Measurements from ENCODE around the gene PELI3. TPM values are rescaled to one million over a fixed set of nuclear protein-coding genes. Genes with fewer than 3 reads are reported as not detected.

Gene PELI3, protein sequence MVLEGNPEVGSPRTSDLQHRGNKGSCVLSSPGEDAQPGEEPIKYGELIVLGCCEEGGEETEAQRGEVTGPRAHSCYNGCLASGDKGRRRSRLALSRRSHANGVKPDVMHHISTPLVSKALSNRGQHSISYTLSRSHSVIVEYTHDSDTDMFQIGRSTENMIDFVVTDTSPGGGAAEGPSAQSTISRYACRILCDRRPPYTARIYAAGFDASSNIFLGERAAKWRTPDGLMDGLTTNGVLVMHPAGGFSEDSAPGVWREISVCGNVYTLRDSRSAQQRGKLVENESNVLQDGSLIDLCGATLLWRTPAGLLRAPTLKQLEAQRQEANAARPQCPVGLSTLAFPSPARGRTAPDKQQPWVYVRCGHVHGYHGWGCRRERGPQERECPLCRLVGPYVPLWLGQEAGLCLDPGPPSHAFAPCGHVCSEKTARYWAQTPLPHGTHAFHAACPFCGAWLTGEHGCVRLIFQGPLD
- total RNA-seq (1 to 10 TPM; 5.3 to 6.6 TPM), polyA plus RNA-seq (7.0 TPM)

DNA sequence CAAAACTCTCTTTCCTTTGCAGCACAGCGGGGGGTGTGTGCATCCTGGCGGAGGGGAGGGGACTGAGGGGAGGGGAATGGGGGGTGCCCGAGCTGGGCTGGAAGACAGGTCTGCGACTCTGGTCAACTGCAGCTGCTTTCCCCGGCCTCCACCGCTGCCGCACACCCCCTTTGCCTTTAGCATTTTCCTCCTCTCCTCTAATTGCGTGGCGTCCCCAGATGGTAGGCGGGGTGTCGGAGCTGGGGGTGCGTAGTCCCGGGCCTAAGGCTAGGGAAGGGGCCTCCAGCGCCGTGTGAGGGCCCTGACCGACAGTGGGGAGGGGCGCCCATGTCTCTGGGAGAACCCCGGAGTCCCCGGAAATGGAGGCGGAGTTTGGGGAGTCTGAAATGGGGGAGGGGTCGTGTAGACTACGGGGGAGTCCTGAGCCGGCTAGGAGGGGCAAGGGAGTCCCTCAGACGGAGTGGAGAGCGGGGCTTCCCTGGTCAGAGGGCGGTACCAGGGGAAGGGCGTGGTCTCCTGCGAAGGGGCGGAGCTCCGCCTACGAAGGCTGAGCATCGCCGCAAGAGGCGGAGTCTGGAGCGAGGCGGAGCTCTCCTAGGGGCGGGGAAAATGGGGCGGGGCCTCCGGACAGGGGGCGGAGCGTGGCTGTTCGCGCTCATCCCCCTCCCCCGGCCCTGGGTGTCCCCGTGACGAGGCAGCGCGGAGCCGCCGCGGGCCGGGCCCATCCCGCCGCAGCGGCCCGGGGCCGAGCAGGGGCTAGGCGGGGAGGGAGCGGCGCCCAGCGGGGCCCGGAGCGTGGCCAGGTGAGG is at the start of gene PELI3:
Gene PELI3 (plus strand): TSS at position 681 of the 809 bp plus-strand sequence. CDS start 1,224 bp downstream, outside the sequence.
- Mint-ChIP-seq H3K36me3 (peaks cover 0 to 10% (median 4%) of the 10 kb centered on the region in 3 donors), H3K4me1 (peaks cover 18 to 28% (median 20%) of the 10 kb centered on the region in 3 donors), H3K27me3 (no peaks in the 10 kb centered on the region), H3K4me3 (peak within 1 kb of the TSS; percentile 87 to 97 (median 90)), H3K9me3 (peaks cover 0 to 2% (median 0%) of the 10 kb centered on the region in 5 donors), H3K27ac (peak within 1 kb of the TSS; percentile 88 to 98 (median 92))
- peak; percentile 91 to 97 (median 94) for DNase-seq
- Histone ChIP-seq H3K27ac (ENCODE audit: low read depth, low read length) (peak within 1 kb of the TSS; percentile 60), H3K4me1 (ENCODE audit: insufficient read depth, low read length) (peaks cover 11% of the 10 kb centered on the region), H3K9me3 (ENCODE audit: low read length) (no peaks in the 10 kb centered on the region), H3K27me3 (ENCODE audit: insufficient read depth, low read length, poor library complexity, severe bottlenecking) (no peaks in the 10 kb centered on the region), H3K4me3 (ENCODE audit: low read length) (peak within 1 kb of the TSS; percentile 78), H3K36me3 (ENCODE audit: insufficient read depth, low read length) (no peaks in the 10 kb centered on the region)
- ChIA-PET CTCF (interaction anchor here (0.6 to 2.4 kb wide), 8 partner anchors 11 to 244 kb away, joined by 3 to 11 read pairs (median 4); partner anchors contain the start of genes ACTN3, DPP3, MRPL11 and NPAS4), POLR2A (interaction anchor here (0.6 to 2.4 kb wide), 16 partner anchors 13 to 1094 kb away, joined by 3 to 43 read pairs (median 4); partner anchors contain the start of genes DPP3, MRPL11, RBM4 and RBM4B)

DNA sequence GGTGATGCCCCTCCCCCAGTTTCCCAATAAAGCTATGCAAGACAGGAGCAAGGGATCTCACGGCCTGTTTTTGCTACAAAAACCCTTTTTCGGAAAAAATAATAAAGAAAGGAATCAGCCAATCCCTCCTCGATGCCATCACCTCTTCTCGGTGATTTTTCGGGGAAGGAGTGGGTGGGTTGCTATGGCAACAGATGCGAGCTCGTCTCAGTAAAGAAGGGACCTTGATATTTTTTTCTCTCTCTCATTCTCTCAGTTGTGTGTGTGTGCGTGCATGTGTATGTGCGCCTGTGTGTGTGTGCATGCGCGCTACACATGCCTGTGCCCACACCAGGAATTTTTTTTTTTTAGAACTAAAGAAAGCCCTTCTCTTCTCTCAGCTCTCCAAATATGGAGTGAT is 49.7 kb upstream of the PELI3 start:
- Mint-ChIP-seq H3K9me3 (peaks cover 0 to 3% (median 2%) of the 10 kb centered on the region in 5 donors), H3K27ac (peak overlapping the region in 1 of 8 donors; percentile 44), H3K4me3 (no peak overlapping the region), H3K27me3 (peaks cover 47 to 72% of the 10 kb centered on the region in 2 donors), H3K4me1 (peaks cover 5 to 13% (median 8%) of the 10 kb centered on the region in 3 donors), H3K36me3 (no peaks in the 10 kb centered on the region)
- CTCF ChIA-PET = interaction anchor here (1.2 to 2.2 kb wide), 4 partner anchors 8 to 261 kb away, joined by 3 to 9 read pairs (median 4); partner anchors contain the start of genes MRPL11 and RBM4B
- DNase-seq = peak in 1 of 5 donors; percentile 6
- H3K27ac ChIP-seq (ENCODE audit: low read depth, low read length) = no peak overlapping the region
- no peaks in the 10 kb centered on the region for H3K9me3 ChIP-seq (ENCODE audit: low read length)
- peaks cover 36% of the 10 kb centered on the region for H3K27me3 ChIP-seq (ENCODE audit: insufficient read depth, low read length, poor library complexity, severe bottlenecking)
- no peaks in the 10 kb centered on the region for H3K4me1 ChIP-seq (ENCODE audit: insufficient read depth, low read length)
- POLR2A ChIA-PET = no interaction called here
- H3K4me3 ChIP-seq (ENCODE audit: low read length) = no peak overlapping the region
- H3K36me3 ChIP-seq (ENCODE audit: insufficient read depth, low read length) = no peaks in the 10 kb centered on the region

DNA sequence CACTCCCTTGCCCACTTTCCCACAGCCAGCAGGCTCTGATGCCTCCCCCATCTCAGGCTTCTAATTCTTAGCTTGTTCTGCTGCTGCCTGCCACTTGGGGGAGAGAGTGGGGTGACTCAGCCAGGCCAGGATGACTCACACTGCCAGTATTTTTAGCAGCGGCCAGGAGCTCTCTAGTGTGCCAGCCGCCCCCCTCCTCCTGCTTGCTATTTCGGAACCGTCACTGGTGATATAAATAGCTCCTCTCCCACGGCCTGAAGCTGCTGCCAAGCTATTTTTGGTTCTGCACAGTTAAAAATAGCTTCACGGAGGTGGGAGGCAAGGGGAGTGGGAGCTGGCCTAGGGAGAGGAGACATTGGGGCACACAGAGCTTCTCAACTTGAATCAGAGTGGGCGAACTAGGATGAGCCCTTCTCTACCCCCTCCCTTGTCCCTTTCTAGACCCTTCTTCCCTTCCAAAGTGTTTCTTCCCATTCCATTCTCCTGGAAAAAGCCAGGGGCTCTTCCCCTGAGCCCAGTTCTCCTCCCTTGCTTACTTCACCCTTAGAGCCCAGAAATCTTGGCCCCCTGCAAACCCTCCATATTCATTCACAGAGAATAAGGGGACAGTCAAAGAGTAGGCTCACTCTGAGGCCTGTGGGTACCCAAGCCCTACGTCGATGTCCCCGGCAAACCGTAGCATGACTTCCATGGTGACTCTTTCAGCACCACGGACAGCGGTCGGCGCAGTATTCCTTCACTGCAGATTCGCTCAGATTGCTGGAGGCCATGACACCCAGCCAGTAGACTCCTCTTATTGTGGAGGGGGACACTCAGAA is 48.3 kb upstream of the PELI3 start:
- peaks cover 47 to 63% of the 10 kb centered on the region in 2 donors for H3K27me3 Mint-ChIP-seq
- peaks cover 36% of the 10 kb centered on the region for H3K27me3 ChIP-seq (ENCODE audit: insufficient read depth, low read length, poor library complexity, severe bottlenecking)
- CTCF ChIA-PET = interaction anchor here (1.1 to 2.2 kb wide), 3 partner anchors 10 to 20 kb away, joined by 4 to 9 read pairs (median 4); partner anchors contain the start of gene MRPL11

DNA sequence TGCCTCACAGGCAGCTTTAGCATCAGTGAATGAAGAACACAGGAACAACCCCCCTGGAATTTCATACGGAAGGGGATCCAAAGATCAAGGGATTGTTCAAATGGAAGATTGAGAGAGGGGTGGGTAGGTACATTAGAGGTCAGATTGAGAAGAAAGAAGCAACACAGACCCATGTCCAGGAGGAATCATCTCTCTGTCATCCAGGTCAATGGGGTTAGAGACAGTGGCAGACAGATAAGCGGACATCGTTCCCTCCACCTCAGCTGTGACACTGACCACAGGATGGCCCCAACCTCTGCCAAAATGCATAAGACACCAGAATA is 47.8 kb upstream of the PELI3 start:
- H3K27ac Mint-ChIP-seq = peak overlapping the region in 1 of 8 donors; percentile 86
- no peak for DNase-seq
- H3K27me3 Mint-ChIP-seq = peaks cover 47 to 57% of the 10 kb centered on the region in 2 donors
- Histone ChIP-seq H3K9me3 (ENCODE audit: low read length) (no peaks in the 10 kb centered on the region), H3K27me3 (ENCODE audit: insufficient read depth, low read length, poor library complexity, severe bottlenecking) (peaks cover 36% of the 10 kb centered on the region), H3K36me3 (ENCODE audit: insufficient read depth, low read length) (no peaks in the 10 kb centered on the region), H3K4me1 (ENCODE audit: insufficient read depth, low read length) (no peaks in the 10 kb centered on the region), H3K27ac (ENCODE audit: low read depth, low read length) (no peak overlapping the region), H3K4me3 (ENCODE audit: low read length) (no peak overlapping the region)
- POLR2A ChIA-PET = no interaction called here
- CTCF ChIA-PET = interaction anchor here (1.3 kb wide), 1 partner anchor 11 kb away, joined by 4 read pairs; no protein-coding TSS in a partner anchor
- peaks cover 0 to 3% (median 2%) of the 10 kb centered on the region in 5 donors for H3K9me3 Mint-ChIP-seq
- H3K4me3 Mint-ChIP-seq = peak overlapping the region in 2 of 7 donors; percentile 36 to 78
- no peaks in the 10 kb centered on the region for H3K36me3 Mint-ChIP-seq
- H3K4me1 Mint-ChIP-seq = peaks cover 5 to 13% (median 8%) of the 10 kb centered on the region in 3 donors

More for the DNA sequence above, 48.3 kb upstream of the PELI3 start:
- H3K36me3 Mint-ChIP-seq = no peaks in the 10 kb centered on the region
- peak; percentile 16 to 65 (median 22) for DNase-seq
- peak overlapping the region in 1 of 7 donors; percentile 78 for H3K4me3 Mint-ChIP-seq
- H3K27ac Mint-ChIP-seq = peak overlapping the region in 2 of 8 donors; percentile 17 to 86
- no peaks in the 10 kb centered on the region for H3K36me3 ChIP-seq (ENCODE audit: insufficient read depth, low read length)
- H3K4me3 ChIP-seq (ENCODE audit: low read length) = no peak overlapping the region
- H3K9me3 ChIP-seq (ENCODE audit: low read length) = no peaks in the 10 kb centered on the region
- peaks cover 5 to 13% (median 8%) of the 10 kb centered on the region in 3 donors for H3K4me1 Mint-ChIP-seq
- POLR2A ChIA-PET = no interaction called here
- H3K9me3 Mint-ChIP-seq = peaks cover 0 to 3% (median 2%) of the 10 kb centered on the region in 5 donors
- H3K4me1 ChIP-seq (ENCODE audit: insufficient read depth, low read length) = no peaks in the 10 kb centered on the region
- H3K27ac ChIP-seq (ENCODE audit: low read depth, low read length) = no peak overlapping the region

DNA sequence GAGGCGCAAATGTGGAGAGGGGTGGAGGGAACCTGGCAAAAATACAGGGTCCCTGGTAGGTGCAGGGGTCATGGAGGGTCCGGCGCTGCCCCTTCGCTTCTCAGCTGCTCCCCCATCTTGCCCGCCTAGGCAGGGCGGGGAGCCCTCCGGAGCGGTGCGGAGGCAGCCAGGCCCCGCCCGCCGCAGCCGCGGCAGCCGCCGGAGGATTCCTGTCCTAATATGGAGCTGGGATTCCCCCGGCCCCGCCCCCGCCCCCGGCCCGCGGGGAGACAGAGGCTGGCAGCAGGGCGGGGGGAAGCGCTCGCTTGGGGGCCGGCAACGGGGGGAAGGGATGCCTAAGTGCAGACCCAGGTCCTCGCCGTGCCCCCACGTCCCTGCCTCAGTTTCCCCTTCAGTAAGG is 46.9 kb upstream of the PELI3 start:
- H3K27me3 Mint-ChIP-seq = peaks cover 41 to 48% of the 10 kb centered on the region in 2 donors

DNA sequence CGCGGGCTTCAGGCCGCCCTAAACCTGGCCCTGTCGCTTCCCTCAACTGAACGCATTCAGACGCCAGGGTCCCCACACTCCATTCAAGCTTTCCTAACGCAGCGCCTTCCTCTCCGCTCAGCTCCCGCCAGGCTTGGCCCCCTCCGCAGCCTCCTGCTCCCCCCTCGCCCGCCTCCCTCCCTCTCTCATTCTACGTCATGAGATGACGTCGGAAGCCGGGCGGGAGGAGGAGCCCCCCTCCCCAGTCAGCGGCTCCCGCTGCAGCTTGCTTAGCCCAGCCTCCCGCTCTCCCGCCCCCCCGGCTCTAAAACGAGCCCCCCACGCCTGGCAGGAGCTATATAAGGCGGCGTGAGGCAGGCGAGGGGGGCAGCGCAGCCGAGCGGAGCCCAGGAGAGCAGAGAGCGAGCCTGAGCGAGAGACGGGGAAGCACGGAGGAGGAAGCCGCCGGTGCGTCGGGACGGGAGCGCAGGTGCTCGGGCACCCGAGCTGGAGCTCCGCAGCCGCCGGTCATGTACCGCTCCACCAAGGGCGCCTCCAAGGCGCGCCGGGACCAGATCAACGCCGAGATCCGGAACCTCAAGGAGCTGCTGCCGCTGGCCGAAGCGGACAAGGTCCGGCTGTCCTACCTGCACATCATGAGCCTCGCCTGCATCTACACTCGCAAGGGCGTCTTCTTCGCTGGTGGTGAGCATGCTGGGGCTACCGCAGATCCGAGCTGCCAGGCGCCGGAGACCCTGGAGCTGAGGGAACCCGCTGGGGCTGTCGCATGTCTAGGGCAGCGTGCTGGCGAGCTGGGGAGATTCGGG is 45.8 kb upstream of the PELI3 start, which contains the start of gene NPAS4:
Gene NPAS4 (plus strand): TSS at position 365 of the 806 bp plus-strand sequence. CDS start 145 bp downstream, at position 510.
- peak within 1 kb of the TSS in 2 of 8 donors; percentile 42 to 88 for H3K27ac Mint-ChIP-seq
- Histone ChIP-seq H3K4me1 (ENCODE audit: insufficient read depth, low read length) (no peaks in the 10 kb centered on the region), H3K9me3 (ENCODE audit: low read length) (no peaks in the 10 kb centered on the region), H3K36me3 (ENCODE audit: insufficient read depth, low read length) (no peaks in the 10 kb centered on the region), H3K27me3 (ENCODE audit: insufficient read depth, low read length, poor library complexity, severe bottlenecking) (peaks cover 32% of the 10 kb centered on the region), H3K4me3 (ENCODE audit: low read length) (no peak within 1 kb of the TSS), H3K27ac (ENCODE audit: low read depth, low read length) (no peak within 1 kb of the TSS)
- no peaks in the 10 kb centered on the region for H3K36me3 Mint-ChIP-seq
- H3K4me1 Mint-ChIP-seq = peaks cover 5 to 13% (median 8%) of the 10 kb centered on the region in 3 donors
- no peak for DNase-seq
- H3K27me3 Mint-ChIP-seq = peaks cover 33 to 38% of the 10 kb centered on the region in 2 donors
- POLR2A ChIA-PET = interaction anchor here (0.6 to 1.3 kb wide), 7 partner anchors 12 to 1291 kb away, joined by 3 to 5 read pairs (median 4); partner anchors contain the start of genes DPP3, MRPL11, RBM4B and YIF1A
- H3K4me3 Mint-ChIP-seq = peak within 1 kb of the TSS in 2 of 7 donors; percentile 18 to 25
- CTCF ChIA-PET = interaction anchor here (1.0 to 2.4 kb wide), 9 partner anchors 11 to 257 kb away, joined by 3 to 16 read pairs (median 7); partner anchors contain the start of genes MRPL11, PELI3, RBM4 and RBM4B
- H3K9me3 Mint-ChIP-seq = peaks cover 0 to 3% (median 2%) of the 10 kb centered on the region in 5 donors

More for the DNA sequence above, 46.9 kb upstream of the PELI3 start:
- Histone ChIP-seq H3K9me3 (ENCODE audit: low read length) (no peaks in the 10 kb centered on the region), H3K36me3 (ENCODE audit: insufficient read depth, low read length) (no peaks in the 10 kb centered on the region), H3K4me1 (ENCODE audit: insufficient read depth, low read length) (no peaks in the 10 kb centered on the region), H3K27ac (ENCODE audit: low read depth, low read length) (no peak overlapping the region), H3K4me3 (ENCODE audit: low read length) (no peak overlapping the region), H3K27me3 (ENCODE audit: insufficient read depth, low read length, poor library complexity, severe bottlenecking) (peaks cover 35% of the 10 kb centered on the region)
- H3K36me3 Mint-ChIP-seq = no peaks in the 10 kb centered on the region
- no peak for DNase-seq
- CTCF ChIA-PET = interaction anchor here (1.3 to 2.3 kb wide), 2 partner anchors 10 to 12 kb away, joined by 4 to 10 read pairs; no protein-coding TSS in a partner anchor
- no peak overlapping the region for H3K27ac Mint-ChIP-seq
- peaks cover 5 to 13% (median 8%) of the 10 kb centered on the region in 3 donors for H3K4me1 Mint-ChIP-seq
- H3K4me3 Mint-ChIP-seq = no peak overlapping the region
- POLR2A ChIA-PET = no interaction called here
- H3K9me3 Mint-ChIP-seq = peaks cover 0 to 3% (median 2%) of the 10 kb centered on the region in 5 donors

Data from CD8-positive, alpha-beta memory T cell (primary cell).